ENCODE results near the gene GGT6. TPM values are rescaled to one million over a fixed set of nuclear protein-coding genes. Genes with fewer than 3 reads are reported as not detected.

GGT6 gene
- polyA plus RNA-seq, 2 of the 4 experiments (the other 2 are of a cell fraction) = not detected

DNA sequence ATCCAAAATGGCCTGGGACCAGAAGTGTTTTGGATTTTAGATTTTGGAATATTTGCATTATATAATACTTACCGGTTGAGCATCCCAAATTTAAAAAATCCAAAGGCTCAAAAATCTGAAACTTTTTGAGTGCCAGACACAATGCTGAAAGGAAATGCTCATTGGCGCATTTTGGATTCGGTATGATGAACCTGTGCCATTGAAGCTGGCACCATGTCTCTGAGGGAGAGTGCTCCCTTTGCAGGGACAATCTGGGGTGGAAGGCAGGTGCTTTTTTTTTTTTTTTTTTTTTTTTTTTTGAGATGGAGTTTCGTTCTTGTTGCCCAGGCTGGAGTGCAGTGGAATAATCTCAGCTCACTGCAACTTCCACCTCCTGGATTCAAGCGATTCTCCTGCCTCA lies 41.7 kb upstream of the GGT6 start (continued):
- TF ChIP-seq ZC3H11A (IDR thresholded peaks at IDR 0.05) = no peak
- no peak for TF ChIP-seq NFE2L2 (conservative IDR thresholded peaks at IDR 0.05; ENCODE audit: low read length)

GRCh38 chr17:4601326-4601725 lies 40.9 kb upstream of the GGT6 start:
- Histone ChIP-seq H3K4me2 (no peak overlapping the region), H3K4me3 (no peak overlapping the region), H3K9me3 (no peaks in the 10 kb centered on the region), H3K4me1 (peaks cover 5% of the 10 kb centered on the region; the same call in 1 of the 3 replicates), H3K27ac (no peak overlapping the region)
- no peak for DNase-seq (ENCODE audit: low read depth in 1 of 2, low spot score in 1 of 2)
- ATAC-seq = no peak
- ChIA-PET POLR2A (no interaction called here), CTCF (interaction anchor here (0.7 to 18.8 kb wide), 7 partner anchors 12 to 196 kb away, joined by 3 to 186 read pairs (median 4); partner anchors contain the start of gene SMTNL2)
- WGBS (ENCODE audit: missing lambda C conversion rate) = 54% methylated on average over 4 of the region's 4 CpGs
- no peak for FAIRE-seq
- TF ChIP-seq FOSB (CRISPR knock-in tag; IDR thresholded peaks at IDR 0.05) (no peak), ZFP36 (IDR thresholded peaks at IDR 0.05; ENCODE audit: borderline replicate concordance, partially characterized antibody) (no peak), EHMT2 (IDR thresholded peaks at IDR 0.05; ENCODE audit: low read depth) (no peak), MAFK (IDR thresholded peaks at IDR 0.05; ENCODE audit: partially characterized antibody) (no peak), POLR2A (IDR thresholded peaks at IDR 0.05; ENCODE audit: low read length) (no peak), FOXS1 (CRISPR knock-in tag; IDR thresholded peaks at IDR 0.05) (no peak)

DNA sequence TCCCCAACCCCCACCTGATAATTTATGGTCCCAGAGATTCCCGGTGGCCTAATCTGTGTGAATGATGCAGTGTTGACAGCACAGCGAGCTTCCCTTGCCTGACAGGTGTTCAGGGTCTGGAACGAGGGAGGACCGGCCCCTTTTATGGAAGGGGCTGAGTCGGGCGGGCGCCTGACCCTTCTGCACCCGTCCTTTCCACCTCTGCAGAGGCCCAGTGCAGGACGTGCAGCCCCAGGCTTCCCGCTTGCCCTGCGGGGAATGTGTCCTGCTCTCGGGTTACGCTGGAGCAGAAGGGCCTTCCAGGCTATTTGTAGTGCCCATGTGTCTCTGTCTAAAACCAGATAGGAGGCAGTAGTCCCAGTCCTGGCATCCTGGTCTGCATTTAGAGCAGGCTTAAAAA lies 40.2 kb upstream of the GGT6 start:
- ATAC-seq = no peak
- 67% methylated on average over 13 of the region's 13 CpGs for WGBS (ENCODE audit: missing lambda C conversion rate)
- Histone ChIP-seq H3K4me3 (no peak overlapping the region), H3K27ac (no peak overlapping the region), H3K9me3 (no peaks in the 10 kb centered on the region), H3K4me2 (no peak overlapping the region), H3K4me1 (peaks cover 5% of the 10 kb centered on the region; the same call in 1 of the 3 replicates)
- no peak for TF ChIP-seq EHMT2 (IDR thresholded peaks at IDR 0.05; ENCODE audit: low read depth)
- no peak for FAIRE-seq
- ChIA-PET POLR2A (no interaction called here), CTCF (interaction anchor here (0.5 to 18.8 kb wide), 3 partner anchors 24 to 45 kb away, joined by 5 to 186 read pairs (median 58); no protein-coding TSS in a partner anchor)
- no peak for DNase-seq (ENCODE audit: low read depth in 1 of 2, low spot score in 1 of 2)

DNA sequence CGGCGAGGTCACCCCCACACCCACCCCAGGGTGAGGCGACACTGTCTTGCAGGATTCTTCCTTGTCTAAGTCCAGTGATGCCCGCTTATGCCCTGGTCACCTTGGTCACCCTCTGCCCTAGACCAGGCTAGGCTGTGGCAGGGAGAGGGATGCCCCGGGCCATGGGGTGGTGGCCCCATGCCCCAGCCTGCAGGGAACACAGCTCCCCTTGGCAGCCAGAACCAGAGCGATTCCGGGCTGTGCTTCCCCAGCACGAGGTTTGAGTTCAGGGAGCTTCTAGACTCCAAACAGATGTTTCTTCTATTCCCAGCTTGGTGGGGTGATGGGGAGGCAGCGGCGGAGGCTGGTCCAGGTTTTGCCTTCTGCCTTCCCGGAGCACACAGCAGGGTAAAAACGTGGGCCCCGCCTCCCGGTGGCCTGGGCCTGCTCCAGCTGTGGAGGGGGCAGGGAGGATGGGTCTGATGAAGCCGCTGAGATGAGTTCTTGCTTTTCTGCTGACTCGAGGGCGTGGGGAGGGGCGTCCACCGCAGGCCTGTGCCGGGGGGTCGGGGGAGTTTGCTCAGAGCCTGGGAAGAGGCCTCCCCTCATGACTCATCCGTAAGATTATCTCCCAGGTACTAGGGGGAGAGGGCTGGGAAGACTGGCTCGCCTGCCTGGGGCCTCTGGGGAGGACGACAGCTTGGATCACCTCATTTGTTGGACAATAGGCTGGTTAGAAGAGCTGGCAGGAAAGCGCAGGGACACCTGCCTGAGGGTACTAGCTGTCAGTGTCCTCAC lies 39.3 kb upstream of the GGT6 start:
- no peak for FAIRE-seq
- ChIA-PET CTCF (interaction anchor here (0.8 to 18.8 kb wide), 4 partner anchors 12 to 33 kb away, joined by 3 to 186 read pairs (median 30); no protein-coding TSS in a partner anchor), POLR2A (no interaction called here)
- no peak for TF ChIP-seq HOXB13 (CRISPR knock-in tag; IDR thresholded peaks at IDR 0.05; ENCODE audit: low read depth)
- TF ChIP-seq ESRRA (IDR thresholded peaks at IDR 0.05; ENCODE audit: borderline replicate concordance, low read length) = no peak
- TF ChIP-seq TFCP2L1 (CRISPR knock-in tag; IDR thresholded peaks at IDR 0.05) = no peak
- no peak for TF ChIP-seq NPAS2 (CRISPR knock-in tag; IDR thresholded peaks at IDR 0.05; ENCODE audit: borderline replicate concordance)
- TF ChIP-seq, protein P1, sequence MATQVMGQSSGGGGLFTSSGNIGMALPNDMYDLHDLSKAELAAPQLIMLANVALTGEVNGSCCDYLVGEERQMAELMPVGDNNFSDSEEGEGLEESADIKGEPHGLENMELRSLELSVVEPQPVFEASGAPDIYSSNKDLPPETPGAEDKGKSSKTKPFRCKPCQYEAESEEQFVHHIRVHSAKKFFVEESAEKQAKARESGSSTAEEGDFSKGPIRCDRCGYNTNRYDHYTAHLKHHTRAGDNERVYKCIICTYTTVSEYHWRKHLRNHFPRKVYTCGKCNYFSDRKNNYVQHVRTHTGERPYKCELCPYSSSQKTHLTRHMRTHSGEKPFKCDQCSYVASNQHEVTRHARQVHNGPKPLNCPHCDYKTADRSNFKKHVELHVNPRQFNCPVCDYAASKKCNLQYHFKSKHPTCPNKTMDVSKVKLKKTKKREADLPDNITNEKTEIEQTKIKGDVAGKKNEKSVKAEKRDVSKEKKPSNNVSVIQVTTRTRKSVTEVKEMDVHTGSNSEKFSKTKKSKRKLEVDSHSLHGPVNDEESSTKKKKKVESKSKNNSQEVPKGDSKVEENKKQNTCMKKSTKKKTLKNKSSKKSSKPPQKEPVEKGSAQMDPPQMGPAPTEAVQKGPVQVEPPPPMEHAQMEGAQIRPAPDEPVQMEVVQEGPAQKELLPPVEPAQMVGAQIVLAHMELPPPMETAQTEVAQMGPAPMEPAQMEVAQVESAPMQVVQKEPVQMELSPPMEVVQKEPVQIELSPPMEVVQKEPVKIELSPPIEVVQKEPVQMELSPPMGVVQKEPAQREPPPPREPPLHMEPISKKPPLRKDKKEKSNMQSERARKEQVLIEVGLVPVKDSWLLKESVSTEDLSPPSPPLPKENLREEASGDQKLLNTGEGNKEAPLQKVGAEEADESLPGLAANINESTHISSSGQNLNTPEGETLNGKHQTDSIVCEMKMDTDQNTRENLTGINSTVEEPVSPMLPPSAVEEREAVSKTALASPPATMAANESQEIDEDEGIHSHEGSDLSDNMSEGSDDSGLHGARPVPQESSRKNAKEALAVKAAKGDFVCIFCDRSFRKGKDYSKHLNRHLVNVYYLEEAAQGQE (IDR thresholded peaks at IDR 0.05) = no peak
- peak in 1 of 2 experiments; percentile 10; a peak in 2 of 6 replicates for ATAC-seq
- Histone ChIP-seq H3K4me3 (no peak overlapping the region), H3K4me2 (no peak overlapping the region), H3K27ac (no peak overlapping the region), H3K9me3 (no peaks in the 10 kb centered on the region), H3K4me1 (peaks cover 5% of the 10 kb centered on the region; the same call in 1 of the 3 replicates)
- no peak for DNase-seq (ENCODE audit: low read depth in 1 of 2, low spot score in 1 of 2)
- WGBS (ENCODE audit: missing lambda C conversion rate) = 52% methylated on average over 20 of the region's 25 CpGs
